ES-I3 (cell line): ENCODE results near the gene C4A.
"Not testable (repeated sequence)": the region's sequence is repeated elsewhere in the genome, so short reads cannot be mapped to it uniquely, and the experiment has no call there.

ENCODE experiments used
- H3K36me3 ChIP-seq: 2 replicates; pipeline ENCODE4 v1.6.1; 2013; ENCODE audit warnings: mild to moderate bottlenecking, low read length, control low read depth, moderate library complexity; ENCODE audit not compliant: insufficient read depth
- H3K4me1 ChIP-seq: 2 replicates; pipeline ENCODE4 v1.6.1; 2013; ENCODE audit warnings: mild to moderate bottlenecking, control low read depth, low read length; ENCODE audit not compliant: insufficient read depth
- H3K9ac ChIP-seq: 2 replicates; pipeline ENCODE4 v1.6.1; 2013; ENCODE audit warnings: low read depth, mild to moderate bottlenecking, low read length, moderate library complexity
- H3K9me3 ChIP-seq: 2 replicates; pipeline ENCODE4 v1.6.1; 2013; ENCODE audit warnings: mild to moderate bottlenecking, low read length, moderate library complexity; ENCODE audit not compliant: control insufficient read depth, insufficient read depth

Gene C4A

GRCh38 chr6:32010856-32011530 is 29.1 kb downstream of the C4A start:
- not testable (repeated sequence) for H3K9ac ChIP-seq, H3K4me1 ChIP-seq, H3K36me3 ChIP-seq, H3K9me3 ChIP-seq

GRCh38 chr6:32012941-32013617 is 31.2 kb downstream of the C4A start:
- not testable (repeated sequence) for H3K9me3 ChIP-seq, H3K9ac ChIP-seq, H3K36me3 ChIP-seq, H3K4me1 ChIP-seq

GRCh38 chr6:32013738-32014137 is 31.9 kb downstream of the C4A start:
- not testable (repeated sequence) for H3K36me3 ChIP-seq, H3K9me3 ChIP-seq, H3K4me1 ChIP-seq, H3K9ac ChIP-seq

DNA sequence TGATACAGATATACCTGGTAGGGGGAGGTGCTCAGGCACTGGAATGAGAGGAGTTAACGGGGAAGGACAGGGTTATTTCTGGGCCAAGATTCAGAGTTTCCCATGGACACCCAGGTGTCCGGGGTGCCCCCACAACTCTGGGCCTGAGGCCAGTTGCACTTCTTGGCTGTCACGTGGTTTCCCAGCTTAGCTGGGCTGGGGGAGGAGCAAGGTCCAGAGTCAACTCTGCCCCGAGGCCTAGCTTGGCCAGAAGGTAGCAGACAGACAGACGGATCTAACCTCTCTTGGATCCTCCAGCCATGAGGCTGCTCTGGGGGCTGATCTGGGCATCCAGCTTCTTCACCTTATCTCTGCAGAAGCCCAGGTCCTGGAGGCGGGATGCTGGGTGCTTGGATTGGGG is 32.7 kb downstream of the C4A start, which contains the start of gene C4B:
Gene C4B (plus strand): TSS at position 249 of the 400 bp plus-strand sequence. CDS start 51 bp downstream, at position 300.
- not testable (repeated sequence) for H3K4me1 ChIP-seq, H3K36me3 ChIP-seq, H3K9me3 ChIP-seq, H3K9ac ChIP-seq

GRCh38 chr6:32022100-32022499 is 40.2 kb downstream of the C4A start:
- H3K9ac ChIP-seq, H3K4me1 ChIP-seq, H3K9me3 ChIP-seq, H3K36me3 ChIP-seq: not testable (repeated sequence)

DNA sequence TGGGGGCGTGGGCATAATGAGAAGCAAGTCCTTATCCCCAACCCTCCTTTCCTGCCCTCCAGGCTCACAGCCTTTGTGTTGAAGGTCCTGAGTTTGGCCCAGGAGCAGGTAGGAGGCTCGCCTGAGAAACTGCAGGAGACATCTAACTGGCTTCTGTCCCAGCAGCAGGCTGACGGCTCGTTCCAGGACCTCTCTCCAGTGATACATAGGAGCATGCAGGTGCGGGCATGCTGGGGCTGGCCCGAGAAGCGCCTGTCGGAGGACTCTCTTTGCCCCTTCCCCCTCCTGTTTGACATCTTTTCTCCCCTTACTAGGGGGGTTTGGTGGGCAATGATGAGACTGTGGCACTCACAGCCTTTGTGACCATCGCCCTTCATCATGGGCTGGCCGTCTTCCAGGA is 46.8 kb downstream of the C4A start:
- not testable (repeated sequence) for H3K9me3 ChIP-seq, H3K9ac ChIP-seq, H3K36me3 ChIP-seq, H3K4me1 ChIP-seq

DNA sequence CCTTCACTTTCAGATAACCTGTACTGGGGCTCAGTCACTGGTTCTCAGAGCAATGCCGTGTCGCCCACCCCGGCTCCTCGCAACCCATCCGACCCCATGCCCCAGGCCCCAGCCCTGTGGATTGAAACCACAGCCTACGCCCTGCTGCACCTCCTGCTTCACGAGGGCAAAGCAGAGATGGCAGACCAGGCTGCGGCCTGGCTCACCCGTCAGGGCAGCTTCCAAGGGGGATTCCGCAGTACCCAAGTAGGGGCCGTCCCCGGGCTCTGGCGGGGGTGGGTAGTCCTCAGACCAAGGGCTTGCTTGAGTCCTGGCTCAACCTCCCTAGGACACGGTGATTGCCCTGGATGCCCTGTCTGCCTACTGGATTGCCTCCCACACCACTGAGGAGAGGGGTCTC is 47.7 kb downstream of the C4A start:
- not testable (repeated sequence) for H3K9ac ChIP-seq, H3K36me3 ChIP-seq, H3K9me3 ChIP-seq, H3K4me1 ChIP-seq

GRCh38 chr6:32035283-32036013 is 53.6 kb downstream of the C4A start:
- not testable (repeated sequence) for H3K4me1 ChIP-seq, H3K9me3 ChIP-seq, H3K9ac ChIP-seq, H3K36me3 ChIP-seq

- H3K9me3 ChIP-seq, H3K36me3 ChIP-seq, H3K9ac ChIP-seq, H3K4me1 ChIP-seq: not testable (repeated sequence)
Measured at GRCh38 chr6:32037136-32037535, 55.3 kb downstream of the C4A start.

- not testable (repeated sequence) for H3K9ac ChIP-seq, H3K36me3 ChIP-seq, H3K4me1 ChIP-seq, H3K9me3 ChIP-seq
Measured at GRCh38 chr6:32037598-32038524, 56.0 kb downstream of the C4A start, which contains the start of gene CYP21A2. Gene CYP21A2 (plus strand): TSS chr6:32038415. CDS start chr6:32038423, 8 bp downstream.

- H3K9me3 ChIP-seq, H3K4me1 ChIP-seq, H3K9ac ChIP-seq, H3K36me3 ChIP-seq: not testable (repeated sequence)
Measured at GRCh38 chr6:32038878-32039277, 57.0 kb downstream of the C4A start.

DNA sequence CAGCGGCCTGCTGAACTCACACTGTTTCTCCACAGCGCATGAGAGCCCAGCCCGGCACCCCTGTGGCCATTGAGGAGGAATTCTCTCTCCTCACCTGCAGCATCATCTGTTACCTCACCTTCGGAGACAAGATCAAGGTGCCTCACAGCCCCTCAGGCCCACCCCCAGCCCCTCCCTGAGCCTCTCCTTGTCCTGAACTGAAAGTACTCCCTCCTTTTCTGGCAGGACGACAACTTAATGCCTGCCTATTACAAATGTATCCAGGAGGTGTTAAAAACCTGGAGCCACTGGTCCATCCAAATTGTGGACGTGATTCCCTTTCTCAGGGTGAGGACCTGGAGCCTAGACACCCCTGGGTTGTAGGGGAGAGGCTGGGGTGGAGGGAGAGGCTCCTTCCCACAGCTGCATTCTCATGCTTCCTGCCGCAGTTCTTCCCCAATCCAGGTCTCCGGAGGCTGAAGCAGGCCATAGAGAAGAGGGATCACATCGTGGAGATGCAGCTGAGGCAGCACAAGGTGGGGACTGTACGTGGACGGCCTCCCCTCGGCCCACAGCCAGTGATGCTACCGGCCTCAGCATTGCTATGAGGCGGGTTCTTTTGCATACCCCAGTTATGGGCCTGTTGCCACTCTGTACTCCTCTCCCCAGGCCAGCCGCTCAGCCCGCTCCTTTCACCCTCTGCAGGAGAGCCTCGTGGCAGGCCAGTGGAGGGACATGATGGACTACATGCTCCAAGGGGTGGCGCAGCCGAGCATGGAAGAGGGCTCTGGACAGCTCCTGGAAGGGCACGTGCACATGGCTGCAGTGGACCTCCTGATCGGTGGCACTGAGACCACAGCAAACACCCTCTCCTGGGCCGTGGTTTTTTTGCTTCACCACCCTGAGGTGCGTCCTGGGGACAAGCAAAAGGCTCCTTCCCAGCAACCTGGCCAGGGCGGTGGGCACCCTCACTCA is 57.7 kb downstream of the C4A start:
- H3K9ac ChIP-seq, H3K4me1 ChIP-seq, H3K9me3 ChIP-seq, H3K36me3 ChIP-seq: not testable (repeated sequence)

- H3K36me3 ChIP-seq, H3K9ac ChIP-seq, H3K9me3 ChIP-seq, H3K4me1 ChIP-seq: not testable (repeated sequence)
Measured at GRCh38 chr6:32040299-32041049, 58.6 kb downstream of the C4A start.
